Spleen (tissue), 7 donors: ENCODE data around the gene ICE2.

Source experiments
- CTCF ChIP-seq, 11 experiments: fragments of 200-600 bp in 7 of 11; fragments of 450-650 bp in 4 of 11; sonication (generic) in 4 of 11; IDR thresholded peaks in 8 of 11; conservative IDR thresholded peaks in 3 of 11; 1 replicate in 7 of 11; 2 replicates in 4 of 11; pipeline versions ENCODE4 v1.4.0 to v1.8.0; 2016 to 2021; ENCODE audit warnings: antibody characterized with exemption in 11 of 11, inconsistent platforms in 4 of 11, mild to moderate bottlenecking in 1 of 11
- POLR2AphosphoS5 ChIP-seq, 3 donors: sonication (generic); formaldehyde crosslinking; IDR thresholded peaks; one replicate each; pipeline ENCODE4 v1.5.1; 2017; ENCODE audit warnings: antibody characterized with exemption in 3 of 3
- donor health status: DM: no; HTN: no; CAD: no; lungs with moderate emphysema.
- donor health status: DM: no; HTN: no; CAD: no.
- donor health status: DM: no; HTN: no; CAD: no.

GRCh38 chr15:60477164-60477563 is 1.8 kb downstream of the ICE2 start:
- TF ChIP-seq CTCF (IDR thresholded peaks at IDR 0.05 in 8 of 11, conservative IDR thresholded peaks at IDR 0.05 in 3 of 11), result no peak
- TF ChIP-seq POLR2AphosphoS5 (IDR thresholded peaks at IDR 0.05), result no peak
